Measurements from ENCODE around the gene OR6S1.
A peak's percentile ranks its signal among the peaks of the same experiment; 100 is the strongest.
"Not testable (repeated sequence)": the region's sequence is repeated elsewhere in the genome, so short reads cannot be mapped to it uniquely, and the experiment has no call there.

The OR6S1 gene

DNA sequence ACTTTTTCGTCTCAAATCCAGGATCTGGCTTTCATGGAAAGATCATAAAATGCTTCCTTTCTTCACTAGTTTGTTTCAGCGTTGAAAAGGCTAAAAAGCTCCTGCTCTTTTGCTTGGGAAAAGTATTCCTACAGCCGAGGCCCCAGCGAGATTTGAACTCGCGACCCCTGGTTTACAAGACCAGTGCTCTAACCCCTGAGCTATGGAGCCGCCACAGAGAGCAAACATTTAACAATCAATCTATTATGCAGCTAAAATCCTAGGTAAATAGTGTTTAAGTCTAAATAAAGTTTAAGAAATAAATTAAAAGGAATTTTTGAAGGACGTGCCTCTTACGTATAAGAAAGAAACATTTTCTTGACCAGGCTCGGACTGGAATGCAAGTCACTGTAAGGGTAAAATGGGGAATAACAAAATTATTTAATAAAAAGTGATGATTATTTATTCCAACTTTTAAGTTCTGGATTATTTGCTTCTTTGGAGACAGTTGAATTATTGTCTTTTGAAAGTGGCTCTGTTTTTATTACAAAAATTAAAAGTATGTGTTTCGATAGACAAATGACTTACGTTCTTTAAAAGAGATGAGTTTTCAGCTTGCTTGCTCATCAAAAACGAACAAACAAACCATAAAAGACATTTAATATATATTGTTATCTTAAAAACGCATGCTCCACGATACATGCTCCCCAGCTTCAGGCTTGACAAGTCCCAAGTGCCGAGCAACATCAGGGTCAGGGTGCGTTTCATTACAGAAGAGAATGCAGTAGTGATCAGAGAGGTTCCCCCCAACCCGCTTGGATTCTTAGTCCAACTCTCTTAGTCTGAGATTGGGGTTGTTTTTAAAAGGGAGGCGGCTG, 10.2 kb downstream of the OR6S1 start:
- peak; percentile 36 for DNase-seq (ENCODE audit: low read depth)

DNA sequence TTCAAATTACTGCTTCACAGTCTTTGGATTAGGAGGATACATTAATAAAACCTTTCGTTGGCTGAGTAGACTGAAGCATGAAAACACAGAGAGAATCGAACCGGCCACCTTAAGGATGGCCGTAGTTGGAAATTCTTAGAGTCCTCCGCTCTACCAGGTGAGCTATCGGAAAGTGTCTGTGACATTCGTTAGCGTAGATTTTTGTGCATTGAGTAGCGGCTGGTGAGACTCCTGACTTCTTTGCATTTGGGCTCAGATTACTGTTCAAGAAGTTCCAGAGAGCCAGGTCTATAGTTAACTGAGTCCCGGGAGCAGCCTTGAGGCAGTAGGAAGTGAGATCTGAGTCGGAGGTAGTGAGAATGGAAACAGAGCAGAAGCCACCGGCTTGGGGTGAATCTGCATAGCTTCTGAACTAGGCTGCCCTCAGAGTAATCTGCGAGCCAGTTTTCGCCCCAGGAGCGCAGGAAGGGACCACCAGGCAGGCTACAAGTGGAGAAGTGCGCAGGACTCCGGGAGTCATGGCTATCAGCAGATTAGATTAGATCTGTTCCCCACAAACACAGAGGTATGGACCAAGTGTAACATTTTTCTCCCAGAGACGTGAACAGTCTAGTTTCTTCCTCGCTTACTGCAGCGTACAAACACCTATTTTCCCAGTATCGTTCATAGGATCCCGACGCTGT, 11.0 kb downstream of the OR6S1 start:
- peak; percentile 53 for DNase-seq (ENCODE audit: low read depth)

DNA sequence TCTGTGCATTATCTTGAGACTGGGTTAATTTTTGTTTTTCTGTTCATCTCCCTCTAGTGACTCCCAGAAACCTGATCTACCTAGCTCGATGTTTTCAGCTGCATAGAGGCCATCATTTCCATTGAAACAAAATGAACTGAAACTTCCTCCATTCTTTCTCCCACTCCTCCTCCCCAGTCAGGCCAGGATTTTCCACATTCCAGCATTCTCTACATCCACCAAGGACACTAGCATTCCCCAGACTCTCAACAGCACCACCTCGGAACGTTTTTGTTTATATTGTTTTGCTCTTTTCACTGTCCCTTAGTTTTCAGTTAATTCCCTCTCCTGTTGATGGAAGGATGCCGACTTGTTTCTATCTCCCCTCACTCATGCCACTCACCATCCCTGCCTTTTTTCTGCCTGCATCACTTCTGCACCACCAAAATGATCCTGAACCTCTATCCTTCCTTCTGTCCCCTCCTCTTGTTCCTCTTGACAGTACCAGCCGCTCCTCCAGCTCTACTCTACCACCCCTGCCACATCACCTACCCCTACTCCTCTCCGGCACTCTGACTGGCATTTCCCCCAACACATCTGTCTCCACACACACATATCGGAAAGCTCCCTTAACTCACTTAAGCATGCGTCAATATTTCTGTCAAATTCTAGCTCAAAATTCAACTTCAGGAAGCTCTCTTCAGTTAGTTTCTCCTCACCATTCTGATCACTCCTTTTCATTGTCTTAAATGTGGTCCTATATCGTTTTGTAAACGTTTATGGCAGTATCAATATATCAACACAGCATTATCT, 13.2 kb downstream of the OR6S1 start:
- DNase-seq (ENCODE audit: low read depth), result no peak

DNA sequence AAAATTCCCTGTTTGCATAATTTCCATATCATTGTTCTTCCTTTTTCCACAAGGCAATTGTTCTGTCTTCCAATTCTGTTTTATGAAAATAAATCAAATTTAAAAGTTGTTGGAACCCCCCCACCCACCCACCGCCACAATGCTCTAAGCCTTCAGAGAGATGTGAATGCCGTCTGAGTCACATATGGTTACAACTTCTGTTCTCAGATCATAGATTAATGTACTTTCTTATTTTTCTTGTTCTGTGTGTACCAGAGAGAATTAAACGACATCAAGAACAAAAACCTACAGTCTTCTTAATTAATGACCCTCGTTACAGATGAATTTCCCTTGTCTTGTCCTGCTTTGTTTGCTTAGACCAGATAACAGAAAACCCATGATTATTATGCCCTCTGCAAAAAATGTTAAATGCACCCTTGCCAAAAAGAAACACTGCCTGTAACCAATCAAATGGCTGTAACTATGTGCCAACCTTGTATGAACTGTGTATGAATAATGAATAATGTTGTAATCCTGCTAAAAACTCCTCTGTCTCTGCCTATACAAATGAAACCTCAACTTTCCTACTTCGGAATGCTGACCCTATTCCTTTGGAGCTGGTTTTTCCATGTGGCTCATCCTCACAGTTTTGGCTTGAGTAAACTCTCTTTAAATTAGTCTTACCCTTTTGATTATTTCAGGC, 14.0 kb downstream of the OR6S1 start:
- no peak for DNase-seq (ENCODE audit: low read depth)

DNA sequence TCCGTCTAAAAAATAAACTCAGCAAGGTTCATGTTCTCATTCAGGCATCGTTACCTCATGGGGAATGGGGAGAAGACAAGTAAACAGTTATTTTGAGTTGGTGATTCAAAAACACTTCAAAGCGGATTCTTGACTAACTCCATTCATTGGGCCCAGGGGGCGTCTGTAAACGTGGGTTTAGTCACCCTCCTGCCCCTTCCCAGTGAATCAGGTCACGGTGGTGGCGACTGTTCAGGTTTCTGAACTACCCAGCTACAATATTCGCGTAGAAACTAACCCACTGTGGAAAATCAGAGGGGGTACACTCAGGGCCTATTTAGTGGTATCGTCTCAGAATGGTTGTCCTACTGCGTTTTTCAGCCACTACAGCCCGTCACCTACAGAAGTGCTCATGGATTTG, 15.2 kb downstream of the OR6S1 start:
- DNase-seq (ENCODE audit: low read depth), result no peak

DNA sequence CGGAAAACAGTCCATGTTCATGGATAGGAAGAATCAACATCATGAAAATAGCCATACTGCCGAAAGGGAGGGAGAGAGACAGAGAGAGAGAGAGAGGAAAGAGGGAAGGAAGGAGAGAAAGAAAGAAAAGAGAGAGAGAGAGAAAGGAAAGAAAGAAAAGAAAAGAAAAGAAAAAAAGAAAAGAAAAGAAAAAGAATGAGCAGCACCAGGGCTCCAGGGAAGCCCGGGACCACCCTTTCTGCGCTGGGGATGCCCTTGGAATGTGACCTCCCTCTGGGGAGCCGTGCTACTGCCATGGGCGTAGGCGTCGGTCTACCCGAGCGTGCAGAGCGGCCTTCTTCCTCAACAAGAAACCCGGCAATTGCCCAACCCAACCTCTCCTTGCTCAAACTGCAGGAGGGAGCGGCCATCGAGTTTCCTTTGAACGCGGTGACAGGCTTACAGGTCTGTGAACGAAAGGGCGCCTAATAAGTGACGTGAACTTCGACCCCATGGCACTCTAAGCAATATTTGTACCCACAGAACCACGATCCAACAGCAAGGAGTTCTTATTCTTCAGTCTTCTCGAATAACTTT, 16.9 kb downstream of the OR6S1 start:
- peak; percentile 42 for DNase-seq (ENCODE audit: low read depth)

DNA sequence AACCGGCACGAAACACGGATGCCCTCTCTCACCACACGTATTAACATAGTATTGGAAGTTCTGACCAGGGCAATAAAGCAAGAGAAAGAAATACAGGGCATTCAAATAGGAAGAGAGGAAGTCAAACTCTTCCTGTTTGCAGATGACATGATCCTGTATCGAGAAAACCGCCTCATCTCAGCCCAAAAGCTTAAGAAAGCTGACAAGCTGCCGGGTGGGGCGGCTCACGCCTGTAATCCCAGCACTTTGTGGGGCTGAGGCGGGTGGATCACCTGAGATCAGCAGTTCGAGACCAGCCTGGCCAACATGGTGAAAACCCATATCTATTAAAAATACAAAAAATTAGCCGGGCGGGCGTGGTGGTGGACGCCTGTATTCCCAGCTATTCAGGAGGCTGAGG, 17.7 kb downstream of the OR6S1 start:
- no peak for DNase-seq (ENCODE audit: low read depth)

DNA sequence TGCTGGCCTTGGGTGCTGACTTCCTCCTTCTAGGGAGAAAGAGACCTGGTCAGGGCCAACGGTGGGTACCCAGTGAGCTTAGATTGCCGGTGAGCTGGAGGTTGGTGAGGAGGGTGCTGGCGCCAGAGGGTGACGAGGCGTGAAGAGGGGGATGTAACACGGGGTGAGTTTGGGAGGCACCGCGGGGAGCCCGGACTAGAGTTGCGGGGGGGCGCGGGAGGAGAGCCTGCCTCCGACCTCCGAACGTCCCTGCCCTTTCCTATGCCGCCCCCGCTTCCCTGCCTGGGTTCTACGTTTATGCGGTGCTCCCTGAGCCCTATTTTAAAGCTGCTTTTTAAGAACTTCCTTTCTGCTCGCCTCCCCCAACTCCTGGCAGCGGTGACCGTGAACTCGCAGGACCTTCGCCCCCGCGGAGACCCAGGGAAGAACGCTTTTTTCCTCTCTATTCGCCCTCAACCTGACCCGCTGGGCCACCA, 18.6 kb downstream of the OR6S1 start:
- DNase-seq (ENCODE audit: low read depth), result no peak

DNA sequence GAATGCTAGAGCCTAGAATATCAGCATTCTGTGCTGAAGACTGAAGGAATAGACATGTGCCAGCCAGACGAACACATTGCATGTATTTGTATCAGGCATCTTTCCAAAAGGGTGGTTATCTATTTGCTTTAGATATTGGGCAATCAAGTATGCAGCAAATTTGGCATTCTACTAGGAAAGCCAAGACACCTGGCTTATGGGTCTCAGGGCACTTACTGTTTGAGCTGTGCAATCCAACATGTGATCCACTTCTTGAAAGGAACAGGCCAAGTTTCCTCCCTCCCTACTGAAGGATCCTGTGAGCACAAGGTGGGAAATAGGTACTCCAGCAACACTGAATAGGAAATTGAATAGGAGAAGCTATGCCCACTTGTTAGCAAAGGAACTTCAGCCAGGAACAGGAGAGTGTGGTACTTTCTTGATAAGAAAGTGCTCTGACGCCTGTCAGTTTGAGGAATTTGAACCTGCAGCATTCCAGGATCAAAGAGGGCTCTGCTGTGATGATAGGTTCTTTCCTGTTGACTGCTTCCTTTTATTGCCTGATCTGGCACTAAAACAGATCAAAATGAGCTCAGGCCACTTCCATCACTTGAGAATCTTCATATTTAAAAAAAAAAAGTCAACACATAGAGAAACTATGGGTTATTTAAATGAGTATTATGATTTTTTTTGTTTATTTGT, 20.6 kb downstream of the OR6S1 start:
- DNase-seq (ENCODE audit: low read depth), result no peak

DNA sequence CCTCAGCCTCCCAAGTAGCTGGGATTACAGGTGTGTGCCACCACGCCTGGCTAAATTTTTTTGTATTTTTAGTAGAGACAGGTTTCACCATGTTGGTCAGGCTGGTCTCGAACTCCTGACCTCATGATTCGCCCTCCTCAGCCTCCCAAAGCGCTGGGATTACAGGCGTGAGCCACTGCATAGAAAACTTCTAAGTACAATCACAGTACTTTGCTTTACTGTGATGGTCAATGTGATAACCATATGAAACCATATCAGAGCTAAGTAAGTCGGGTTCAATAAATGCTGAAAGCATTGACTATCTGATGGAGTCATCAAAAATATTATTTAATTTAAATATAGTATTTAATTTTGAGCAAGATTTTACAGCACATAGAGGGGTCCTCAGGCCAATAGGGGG, 21.8 kb downstream of the OR6S1 start:
- not testable (repeated sequence) for DNase-seq (ENCODE audit: low read depth)

DNA sequence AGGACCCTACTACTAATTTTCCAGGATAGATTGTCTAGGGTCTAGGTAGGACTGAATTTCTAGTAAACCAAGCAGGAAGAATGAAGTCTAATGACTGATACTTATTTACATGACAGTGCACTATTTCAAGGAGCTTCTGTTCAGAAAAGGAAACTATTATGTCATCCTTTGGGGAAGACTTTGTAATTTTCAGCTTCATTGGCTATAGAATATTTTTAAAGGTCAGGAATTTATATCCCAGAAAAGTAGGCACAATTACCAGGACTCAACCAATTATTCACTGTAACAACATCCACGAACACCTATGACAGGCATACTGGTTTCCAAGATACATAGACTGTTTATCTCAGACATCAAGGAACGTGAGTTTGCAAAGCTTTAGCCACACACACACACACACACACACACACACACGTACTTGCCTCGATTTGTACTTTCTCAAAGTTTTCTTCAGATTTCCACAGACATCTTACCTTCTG, 23.2 kb downstream of the OR6S1 start:
- DNase-seq (ENCODE audit: low read depth), result no peak

DNA sequence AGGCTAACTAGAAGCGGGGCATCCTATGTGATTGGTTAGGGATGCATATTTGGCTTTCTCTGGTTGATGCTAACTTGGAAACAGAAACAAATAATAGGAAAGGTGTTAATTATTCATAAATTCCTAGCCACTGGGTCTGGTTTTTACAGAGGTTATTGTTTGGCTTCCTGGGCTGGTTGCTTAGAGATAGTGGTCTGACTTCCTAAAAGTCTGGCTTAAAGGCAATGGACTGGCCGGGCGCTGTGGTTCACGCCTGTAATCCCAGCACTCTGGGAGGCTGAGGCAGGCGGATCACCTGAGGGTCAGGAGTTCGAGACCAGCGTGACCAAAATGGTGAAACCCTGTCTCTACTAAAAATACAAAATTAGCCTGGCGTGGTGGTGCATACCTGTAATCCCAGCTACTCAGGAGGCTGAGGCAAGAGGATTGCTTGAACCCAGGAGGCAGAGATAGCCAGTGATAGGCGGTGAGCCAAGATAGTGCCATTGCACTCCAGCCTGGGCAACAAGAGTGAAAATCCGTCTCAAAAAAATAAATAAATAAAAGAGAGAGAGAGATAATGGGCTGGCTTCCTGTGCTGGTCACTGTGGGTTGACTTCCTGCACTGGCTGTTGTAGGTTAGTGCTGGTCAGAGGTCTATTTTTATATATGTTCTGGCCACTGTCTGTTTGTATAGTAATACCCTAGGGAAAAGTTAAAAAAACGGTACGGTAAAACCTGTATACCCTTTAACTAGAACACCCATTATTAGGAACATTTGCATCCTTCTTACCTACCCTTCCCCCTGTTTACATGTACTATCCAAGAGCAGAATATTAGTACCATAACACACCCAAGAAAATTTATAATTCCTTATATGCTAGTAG, 24.1 kb downstream of the OR6S1 start:
- no peak for DNase-seq (ENCODE audit: low read depth)

DNA sequence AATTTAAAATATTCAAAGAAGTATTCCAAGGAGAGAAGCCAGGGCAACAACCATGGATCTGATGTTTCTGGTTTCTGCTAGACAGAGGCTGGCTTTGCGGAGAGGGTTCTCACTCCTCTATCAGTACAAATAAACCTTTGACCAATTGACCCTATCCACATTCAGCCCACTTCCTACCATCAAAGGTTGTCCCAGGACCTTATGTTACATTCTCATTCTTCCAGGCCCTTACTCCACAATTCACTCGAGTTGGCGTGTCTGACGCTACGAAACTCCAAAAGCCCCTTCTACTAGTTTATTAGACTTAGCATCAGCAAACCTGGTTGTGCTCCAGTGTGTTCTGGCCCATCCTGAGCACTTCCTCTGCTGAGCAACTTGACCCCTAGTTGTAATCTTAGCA, 25.5 kb downstream of the OR6S1 start:
- DNase-seq (ENCODE audit: low read depth), result no peak

DNA sequence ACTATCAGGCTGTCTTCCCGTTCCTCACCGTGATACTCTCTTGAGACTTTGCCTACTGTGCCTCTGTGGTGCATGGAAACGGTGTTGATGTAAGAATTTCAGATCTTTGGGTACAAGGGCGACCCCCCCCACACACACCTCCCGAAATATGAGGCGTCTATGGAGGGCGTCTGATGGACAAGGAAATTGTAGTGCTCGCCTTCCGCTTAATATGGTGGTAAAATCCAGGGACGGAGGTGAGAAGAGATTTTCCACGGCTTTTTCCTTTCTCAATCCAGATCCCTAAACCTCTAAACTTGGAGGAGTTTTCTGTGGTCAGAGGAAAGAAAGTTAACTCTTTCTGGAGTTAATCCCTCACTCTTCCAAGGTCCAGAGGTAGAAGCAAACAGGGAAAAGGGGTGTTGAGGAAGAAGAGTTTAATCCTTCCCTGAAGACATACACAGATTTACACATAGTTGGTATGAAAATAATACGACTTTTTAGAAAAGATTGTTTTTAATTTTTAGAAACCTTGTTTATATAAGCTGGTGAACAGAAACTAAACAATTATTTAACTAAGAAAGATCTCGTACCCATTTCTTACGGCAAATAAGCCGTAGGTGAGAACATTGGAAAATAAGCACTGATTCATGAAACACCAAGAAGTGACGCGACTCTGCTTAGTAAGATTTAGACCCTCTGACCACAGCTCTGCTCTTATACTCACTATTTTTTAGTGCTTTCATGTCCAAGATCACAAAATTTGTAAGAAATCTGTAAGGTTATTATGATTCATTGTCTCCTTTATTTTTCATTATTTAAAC, 27.3 kb downstream of the OR6S1 start:
- no peak for DNase-seq (ENCODE audit: low read depth)

DNA sequence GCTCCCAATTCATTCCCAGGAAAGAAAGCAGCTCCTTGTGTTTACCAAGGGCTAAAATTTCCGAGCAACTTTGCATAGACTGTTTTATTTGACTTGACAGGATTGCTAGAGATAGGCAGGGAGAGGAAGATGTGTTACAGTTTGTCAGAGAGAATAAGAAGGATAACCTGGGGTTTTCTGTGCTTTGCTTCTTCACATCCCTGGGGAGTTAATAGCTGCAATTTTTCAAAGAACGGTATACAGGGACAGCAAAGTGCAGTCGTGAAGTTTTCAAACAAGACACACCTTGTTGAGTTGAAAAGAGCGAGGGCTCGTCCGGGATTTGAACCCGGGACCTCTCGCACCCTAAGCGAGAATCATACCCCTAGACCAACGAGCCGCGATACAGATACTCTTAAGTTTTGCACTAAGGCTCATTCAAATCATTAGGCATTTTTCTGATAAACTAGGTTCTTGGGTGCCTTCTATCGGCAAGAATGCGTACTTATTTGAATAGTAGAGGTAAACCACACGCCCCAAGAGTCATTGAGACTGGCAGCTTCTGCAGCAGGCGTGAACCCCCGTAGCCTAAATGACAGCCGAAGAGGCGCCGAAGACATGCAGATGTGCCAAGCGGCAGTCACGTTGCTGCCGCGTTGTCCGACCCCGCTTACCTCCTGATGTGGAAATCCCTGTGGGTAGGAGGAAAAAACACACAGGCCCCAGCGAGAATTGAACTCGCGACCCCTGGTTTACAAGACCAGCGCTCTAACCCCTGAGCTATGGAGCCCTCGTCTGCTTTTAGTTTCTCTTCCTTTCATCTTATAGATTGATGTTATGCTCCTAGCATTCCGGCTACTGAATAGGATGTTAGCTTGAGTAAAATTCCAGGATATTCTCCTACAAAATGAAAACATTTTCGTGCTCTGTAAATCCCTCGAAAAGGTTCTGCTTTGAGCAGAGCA, 28.1 kb downstream of the OR6S1 start:
- DNase-seq (ENCODE audit: low read depth), result peak; percentile 97

DNA sequence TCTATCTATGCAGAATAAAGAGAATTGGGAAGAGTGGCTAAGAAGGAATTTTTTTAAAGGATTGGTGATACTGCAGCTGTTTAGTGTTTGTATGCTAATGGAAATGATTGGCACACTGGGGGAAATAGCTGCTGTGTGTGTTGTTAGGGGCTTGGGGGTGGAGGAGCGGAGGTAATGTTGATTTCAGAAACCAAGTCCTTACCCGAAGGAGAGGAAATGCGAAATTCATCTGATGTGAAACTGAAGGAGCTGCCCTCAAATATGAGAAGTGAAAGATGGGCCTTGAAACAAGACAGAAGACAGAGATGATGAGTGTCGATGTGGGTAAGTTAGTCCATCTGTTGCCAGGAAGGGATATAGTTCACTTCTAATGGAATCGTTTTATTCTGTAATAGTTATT, 29.1 kb downstream of the OR6S1 start:
- DNase-seq (ENCODE audit: low read depth), result no peak

DNA sequence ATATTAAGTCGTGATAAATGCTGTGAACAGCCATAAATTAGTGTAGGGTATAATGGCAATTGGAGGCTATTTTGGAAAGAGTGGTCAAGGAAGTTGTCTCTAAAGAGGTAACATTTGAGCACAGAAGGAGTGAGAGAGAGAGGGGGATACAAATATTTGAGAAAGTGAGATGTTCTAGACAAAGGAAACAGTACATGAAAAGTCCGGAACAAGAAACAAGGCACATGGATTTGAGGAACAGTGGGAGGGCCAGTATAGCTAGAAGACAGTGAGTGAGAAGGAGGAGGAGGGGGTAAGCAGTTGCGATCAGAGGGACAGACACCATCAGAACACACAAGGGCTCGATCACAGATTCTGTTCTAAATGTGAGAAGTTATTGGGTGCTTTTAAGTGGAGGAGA, 30.2 kb downstream of the OR6S1 start:
- DNase-seq (ENCODE audit: low read depth), result no peak
